ENCODE results near the gene STAB1. TPM values are rescaled to one million over a fixed set of nuclear protein-coding genes. Genes with fewer than 3 reads are reported as not detected.

The STAB1 gene
- total RNA-seq, 4 donors from 2014 or later: 10.3 to 27.2 (median 23.3) TPM

- H3K9me3 ChIP-seq: no peaks in the 10 kb centered on the region
- peaks cover 42 to 52% of the 10 kb centered on the region in 2 donors for H3K4me1 ChIP-seq
- peaks cover 0 to 74% of the 10 kb centered on the region in 2 donors for H3K36me3 ChIP-seq
- in situ Hi-C loops (cut with MboI; ENCODE audit: low sequenced_read_pairs in 4 of 4) (no loop called here), intact Hi-C loops (cut with DNase I; ENCODE audit: low total_unique reads) (no loop called here)
- H3K4me3 ChIP-seq: no peak overlapping the region
- no peak for TF ChIP-seq CTCF (IDR thresholded peaks at IDR 0.05 in 4 of 5, conservative IDR thresholded peaks at IDR 0.05 in 1 of 5)
- TF ChIP-seq POLR2A (IDR thresholded peaks at IDR 0.05): no peak
- no peak for ATAC-seq
- H3K27me3 ChIP-seq: no peaks in the 10 kb centered on the region
- DNase-seq: no peak
- H3K27ac ChIP-seq: no peak overlapping the region
Observed at GRCh38 chr3:52487788-52488691, 7.1 kb upstream of the STAB1 start.

- no peaks in the 10 kb centered on the region for H3K9me3 ChIP-seq
- no peak for DNase-seq
- no peak overlapping the region for H3K4me3 ChIP-seq
- intact Hi-C loops (cut with DNase I; ENCODE audit: low total_unique reads): no loop called here
- peak overlapping the region in 3 of 4 donors; percentile 65 to 70 (median 68) for H3K27ac ChIP-seq
- peaks cover 42 to 49% of the 10 kb centered on the region in 2 donors for H3K4me1 ChIP-seq
- TF ChIP-seq POLR2A (IDR thresholded peaks at IDR 0.05) (no peak), CTCF (IDR thresholded peaks at IDR 0.05 in 4 of 5, conservative IDR thresholded peaks at IDR 0.05 in 1 of 5) (no peak)
- no peaks in the 10 kb centered on the region for H3K27me3 ChIP-seq
- ATAC-seq: no peak
- in situ Hi-C loops (cut with MboI; ENCODE audit: low sequenced_read_pairs in 4 of 4): no loop called here
- peaks cover 0 to 75% of the 10 kb centered on the region in 2 donors for H3K36me3 ChIP-seq
Observed at GRCh38 chr3:52488746-52489145, 6.4 kb upstream of the STAB1 start.

GRCh38 chr3:52489453-52489852 is 5.7 kb upstream of the STAB1 start:
- TF ChIP-seq POLR2A (IDR thresholded peaks at IDR 0.05) (no peak), CTCF (IDR thresholded peaks at IDR 0.05 in 4 of 5, conservative IDR thresholded peaks at IDR 0.05 in 1 of 5) (no peak)
- no peak overlapping the region for H3K4me3 ChIP-seq
- H3K9me3 ChIP-seq: no peaks in the 10 kb centered on the region
- H3K27ac ChIP-seq: peak overlapping the region; percentile 45 to 70 (median 66)
- ATAC-seq: peak in 1 of 2 donors; percentile 40
- H3K27me3 ChIP-seq: no peaks in the 10 kb centered on the region
- peaks cover 0 to 75% of the 10 kb centered on the region in 2 donors for H3K36me3 ChIP-seq
- peak in 1 of 2 donors; percentile 71 for DNase-seq
- peaks cover 42 to 46% of the 10 kb centered on the region in 2 donors for H3K4me1 ChIP-seq
- in situ Hi-C loops (cut with MboI; ENCODE audit: low sequenced_read_pairs in 4 of 4): no loop called here
- intact Hi-C loops (cut with DNase I; ENCODE audit: low total_unique reads): no loop called here

- Histone ChIP-seq H3K4me1 (peaks cover 37 to 42% of the 10 kb centered on the region in 2 donors), H3K27me3 (no peaks in the 10 kb centered on the region), H3K36me3 (peaks cover 0 to 75% of the 10 kb centered on the region in 2 donors), H3K27ac (peak overlapping the region; percentile 45 to 70 (median 66)), H3K4me3 (no peak overlapping the region), H3K9me3 (no peaks in the 10 kb centered on the region)
- TF ChIP-seq CTCF (IDR thresholded peaks at IDR 0.05 in 4 of 5, conservative IDR thresholded peaks at IDR 0.05 in 1 of 5) (no peak), POLR2A (IDR thresholded peaks at IDR 0.05) (no peak)
- DNase-seq: no peak
- in situ Hi-C loops (cut with MboI; ENCODE audit: low sequenced_read_pairs in 4 of 4) (no loop called here), intact Hi-C loops (cut with DNase I; ENCODE audit: low total_unique reads) (no loop called here)
- no peak for ATAC-seq
Observed at GRCh38 chr3:52490035-52490938, 4.9 kb upstream of the STAB1 start.

Measured in gastrocnemius medialis (tissue), 4 donors.